ENCODE results near the gene LAMB3. TPM values are rescaled to one million over a fixed set of nuclear protein-coding genes. Genes with fewer than 3 reads are reported as not detected.

Gene LAMB3
- total RNA-seq, 1 experiment from 2014 or later = 70.2 TPM

GRCh38 chr1:209647156-209647555 is 5.1 kb downstream of the LAMB3 start:
- POLR2A ChIA-PET = no interaction called here
- no peaks in the 10 kb centered on the region for H3K9me2 ChIP-seq (ENCODE audit: insufficient read depth)
- no peak for ATAC-seq
- H3K9me3 ChIP-seq (ENCODE audit: control insufficient read depth in 1 of 2, insufficient read depth in 1 of 2, low read depth in 1 of 2, low read length in 2 of 2) = no peaks in the 10 kb centered on the region
- RAD21 ChIA-PET (ENCODE audit: low non-redundant PET in 1 of 2, low total read pairs in 2 of 2, uncharacterized antibody in 2 of 2, unreplicated experiment in 2 of 2) = no interaction called here
- H3K4me3 ChIP-seq (replicated peaks in 1 of 2; ENCODE audit: low read depth in 1 of 2, low read length in 2 of 2) = no peak overlapping the region
- BruUV-seq (replicated peaks) = no TSS peak
- no peaks in the 10 kb centered on the region for H3K27me3 ChIP-seq (ENCODE audit: insufficient read depth, low read length)
- CTCF ChIA-PET = no interaction called here
- H3K4me1 ChIP-seq (ENCODE audit: control insufficient read depth in 1 of 2, insufficient read depth in 2 of 2, low read length in 2 of 2) = peaks cover 37 to 49% of the 10 kb centered on the region in 2 experiments
- intact Hi-C loops (cut with micrococcal nuclease) = no loop called here
- no peak overlapping the region; the same call in 1 of the 2 replicates for H3K4me2 ChIP-seq (ENCODE audit: low read length)
- H3K79me2 ChIP-seq (ENCODE audit: insufficient read depth, low read length) = 0 out of 2 replicates have a peak, but pooled peaks cover 6% of the 10 kb centered on the region
- no peak overlapping the region for H3K27ac ChIP-seq (ENCODE audit: low read depth, low read length)
- H3K9ac ChIP-seq (ENCODE audit: low read length) = no peak overlapping the region
- H3K36me3 ChIP-seq (ENCODE audit: control insufficient read depth in 1 of 2, insufficient read depth in 2 of 2, low read length in 2 of 2) = peaks cover 0 to 7% of the 10 kb centered on the region in 2 experiments; a peak in 1 of 4 replicates
- no peaks in the 10 kb centered on the region for H4K20me1 ChIP-seq (ENCODE audit: insufficient read depth)
- no peak overlapping the region for H2AFZ ChIP-seq (ENCODE audit: low read depth, low read length, poor library complexity, severe bottlenecking)
- TF ChIP-seq ZFX (IDR thresholded peaks at IDR 0.05) = no peak
- TF ChIP-seq POLR2AphosphoS5 (IDR thresholded peaks at IDR 0.05; ENCODE audit: low read depth, low read length) = no peak
- TF ChIP-seq ZNF274 (IDR thresholded peaks at IDR 0.05; ENCODE audit: low read depth, low read length) = no peak
- TF ChIP-seq ZBTB33 (IDR thresholded peaks at IDR 0.05; ENCODE audit: extremely low read depth, insufficient replicate concordance, low read length) = no peak
- no peak for TF ChIP-seq RAD21 (IDR thresholded peaks at IDR 0.05; ENCODE audit: low read depth)
- TF ChIP-seq JUND (IDR thresholded peaks at IDR 0.05) = no peak
- TF ChIP-seq EGR1 (IDR thresholded peaks at IDR 0.05; ENCODE audit: low read depth) = no peak
- no peak for DNase-seq (ENCODE audit: low read depth, low spot score)

- H3K9ac ChIP-seq (ENCODE audit: low read length) = no peak overlapping the region
- no peaks in the 10 kb centered on the region for H4K20me1 ChIP-seq (ENCODE audit: insufficient read depth)
- RAD21 ChIA-PET (ENCODE audit: low non-redundant PET in 1 of 2, low total read pairs in 2 of 2, uncharacterized antibody in 2 of 2, unreplicated experiment in 2 of 2) = no interaction called here
- H3K9me3 ChIP-seq (ENCODE audit: control insufficient read depth in 1 of 2, insufficient read depth in 1 of 2, low read depth in 1 of 2, low read length in 2 of 2) = no peaks in the 10 kb centered on the region
- no peak overlapping the region for H3K4me3 ChIP-seq (replicated peaks in 1 of 2; ENCODE audit: low read depth in 1 of 2, low read length in 2 of 2)
- CTCF ChIA-PET = no interaction called here
- intact Hi-C loops (cut with micrococcal nuclease) = no loop called here
- H2AFZ ChIP-seq (ENCODE audit: low read depth, low read length, poor library complexity, severe bottlenecking) = no peak overlapping the region
- H3K27me3 ChIP-seq (ENCODE audit: insufficient read depth, low read length) = no peaks in the 10 kb centered on the region
- DNase-seq (ENCODE audit: low read depth, low spot score) (no peak), ATAC-seq (no peak)
- H3K4me1 ChIP-seq (ENCODE audit: control insufficient read depth in 1 of 2, insufficient read depth in 2 of 2, low read length in 2 of 2) = peaks cover 33 to 43% of the 10 kb centered on the region in 2 experiments
- peaks cover 0 to 7% of the 10 kb centered on the region in 2 experiments; a peak in 1 of 4 replicates for H3K36me3 ChIP-seq (ENCODE audit: control insufficient read depth in 1 of 2, insufficient read depth in 2 of 2, low read length in 2 of 2)
- POLR2A ChIA-PET = no interaction called here
- no peak overlapping the region for H3K27ac ChIP-seq (ENCODE audit: low read depth, low read length)
- no peaks in the 10 kb centered on the region for H3K9me2 ChIP-seq (ENCODE audit: insufficient read depth)
- H3K79me2 ChIP-seq (ENCODE audit: insufficient read depth, low read length) = 0 out of 2 replicates have a peak, but pooled peaks cover 7% of the 10 kb centered on the region
- BruUV-seq (replicated peaks) = no TSS peak
- no peak for TF ChIP-seq POLR2AphosphoS5 (IDR thresholded peaks at IDR 0.05; ENCODE audit: low read depth, low read length)
- TF ChIP-seq CTCF (IDR thresholded peaks at IDR 0.05 in 2 of 3, conservative IDR thresholded peaks at IDR 0.05 in 1 of 3; ENCODE audit: borderline replicate concordance in 1 of 3, insufficient read depth in 1 of 3, low read depth in 2 of 3, low read length in 2 of 3) = peak in 2 of 3 experiments; percentile 31 to 36; a peak in 4 of 6 replicates
- no peak for TF ChIP-seq ELF1 (IDR thresholded peaks at IDR 0.05; ENCODE audit: borderline replicate concordance, low read depth)
- no peak overlapping the region for H3K4me2 ChIP-seq (ENCODE audit: low read length)
These were observed 5.7 kb downstream of the LAMB3 start for GRCh38 chr1:209646558-209646957.
